ENCODE results near the gene RFLNA.

RFLNA gene

DNA sequence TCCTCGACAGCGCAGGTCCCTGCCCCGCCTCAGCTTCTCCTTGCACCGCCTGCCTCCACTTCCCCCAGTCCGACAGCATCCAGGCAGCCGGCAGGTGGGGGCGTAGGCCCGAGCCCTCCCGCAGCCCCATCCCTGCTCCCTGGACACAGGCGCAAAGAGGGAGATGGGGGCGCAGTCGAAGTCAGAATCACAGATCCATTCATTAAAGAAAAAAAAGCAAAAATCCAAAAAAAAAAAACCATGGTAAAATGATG is 41.2 kb downstream of the RFLNA start:
- H3K4me2 ChIP-seq (ENCODE audit: low read length, poor library complexity, severe bottlenecking): no peak overlapping the region
- H2BK120ac ChIP-seq (ENCODE audit: low read depth, low read length): no peak overlapping the region
- H3K27ac ChIP-seq (ENCODE audit: low read length, poor library complexity, severe bottlenecking): no peak overlapping the region
- no peak overlapping the region for H2AK5ac ChIP-seq (ENCODE audit: low read length, severe bottlenecking)
- H2BK5ac ChIP-seq (ENCODE audit: low read depth, low read length, poor library complexity, severe bottlenecking): no peak overlapping the region
- no peak overlapping the region for H3K14ac ChIP-seq (ENCODE audit: low read length in 2 of 2)
- H3K23ac ChIP-seq (ENCODE audit: low read length in 2 of 2): no peak overlapping the region
- DNase-seq: no peak
- WGBS: 97% methylated on average over 9 of the region's 12 CpGs
- no peak overlapping the region for H3K4ac ChIP-seq (ENCODE audit: low read depth in 1 of 2, low read length in 2 of 2)
- no peaks in the 10 kb centered on the region for H3K27me3 ChIP-seq (ENCODE audit: control insufficient read depth in 1 of 2, insufficient read depth in 1 of 2, low read length in 2 of 2)
- no peak overlapping the region for H3K9ac ChIP-seq (ENCODE audit: low read length)
- no peak overlapping the region for H3K18ac ChIP-seq (ENCODE audit: low read depth in 1 of 2, low read length in 2 of 2)
- no peak overlapping the region for H2BK15ac ChIP-seq (ENCODE audit: low read depth, poor library complexity, severe bottlenecking)
- no peak overlapping the region for H2AFZ ChIP-seq (ENCODE audit: low read depth, low read length)
- H3K79me1 ChIP-seq (replicated peaks; ENCODE audit: low read length, poor library complexity, severe bottlenecking): peaks cover 65% of the 10 kb centered on the region
- no peak overlapping the region for H2BK12ac ChIP-seq (ENCODE audit: low read length in 2 of 2)
- H3K36me3 ChIP-seq (ENCODE audit: control insufficient read depth in 1 of 2, insufficient read depth in 2 of 2, low read depth in 1 of 2, low read length in 2 of 2): peaks cover 69 to 98% of the 10 kb centered on the region in 2 experiments
- no peak overlapping the region for H3K4me3 ChIP-seq (ENCODE audit: insufficient read depth in 1 of 2, low read depth in 1 of 2, low read length in 2 of 2)
- H4K91ac ChIP-seq (ENCODE audit: low read length): no peak overlapping the region
- H3K9me3 ChIP-seq (ENCODE audit: control insufficient read depth, low read length): no peaks in the 10 kb centered on the region
- no peak overlapping the region for H4K8ac ChIP-seq (ENCODE audit: low read length)
- peaks cover 9% of the 10 kb centered on the region for H3K4me1 ChIP-seq (ENCODE audit: control insufficient read depth, insufficient read depth, low read depth, low read length)

DNA sequence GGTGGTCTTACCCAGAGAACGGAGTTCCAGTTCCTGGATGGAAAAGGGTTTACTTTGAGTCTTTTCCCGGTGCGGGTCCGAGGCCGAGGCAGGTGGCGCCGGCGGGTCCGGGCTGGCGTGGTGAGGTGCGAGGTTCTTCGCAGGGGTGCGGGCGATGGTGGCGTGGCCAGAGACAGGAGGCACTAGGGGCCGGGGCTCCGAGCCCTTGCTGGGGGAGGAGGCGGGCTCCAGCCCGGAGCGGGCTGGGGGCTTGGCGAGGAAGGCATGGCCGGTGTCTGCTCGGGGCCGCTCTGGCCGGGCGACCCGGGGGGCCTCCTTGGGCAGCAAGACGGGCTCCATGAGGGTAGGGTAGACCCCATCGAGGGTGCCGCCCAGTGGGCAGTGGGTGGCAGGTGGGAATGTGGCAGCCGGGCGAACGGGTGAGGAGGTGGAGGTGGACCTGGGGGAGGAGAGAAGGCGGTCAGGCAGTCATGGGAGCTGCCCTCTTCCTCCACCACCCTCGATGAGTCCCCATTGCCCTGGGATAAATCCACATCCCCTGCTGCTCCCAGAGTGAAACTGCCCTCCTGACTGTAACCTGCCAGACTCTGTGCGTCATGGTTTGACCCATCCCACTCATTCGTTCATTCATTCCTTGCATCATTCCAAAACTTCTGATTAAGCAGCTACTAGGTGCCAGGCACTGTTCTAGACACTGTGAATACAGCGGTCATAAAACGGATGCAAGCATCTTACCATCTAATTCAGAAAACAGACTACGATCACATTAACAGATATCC is 42.0 kb downstream of the RFLNA start:
- H2BK15ac ChIP-seq (ENCODE audit: low read depth, poor library complexity, severe bottlenecking): no peak overlapping the region
- H3K4ac ChIP-seq (ENCODE audit: low read depth in 1 of 2, low read length in 2 of 2): no peak overlapping the region
- H3K9ac ChIP-seq (ENCODE audit: low read length): no peak overlapping the region
- no peak overlapping the region for H2BK12ac ChIP-seq (ENCODE audit: low read length in 2 of 2)
- H3K9me3 ChIP-seq (ENCODE audit: control insufficient read depth, low read length): no peaks in the 10 kb centered on the region
- H3K79me1 ChIP-seq (replicated peaks; ENCODE audit: low read length, poor library complexity, severe bottlenecking): peaks cover 67% of the 10 kb centered on the region
- peaks cover 9% of the 10 kb centered on the region for H3K4me1 ChIP-seq (ENCODE audit: control insufficient read depth, insufficient read depth, low read depth, low read length)
- H3K14ac ChIP-seq (ENCODE audit: low read length in 2 of 2): no peak overlapping the region
- H3K18ac ChIP-seq (ENCODE audit: low read depth in 1 of 2, low read length in 2 of 2): no peak overlapping the region
- H2AK5ac ChIP-seq (ENCODE audit: low read length, severe bottlenecking): no peak overlapping the region
- H3K4me3 ChIP-seq (ENCODE audit: insufficient read depth in 1 of 2, low read depth in 1 of 2, low read length in 2 of 2): no peak overlapping the region
- H4K91ac ChIP-seq (ENCODE audit: low read length): no peak overlapping the region
- WGBS: 98% methylated on average over 33 of the region's 40 CpGs
- H3K4me2 ChIP-seq (ENCODE audit: low read length, poor library complexity, severe bottlenecking): no peak overlapping the region
- no peak overlapping the region for H3K23ac ChIP-seq (ENCODE audit: low read length in 2 of 2)
- H2AFZ ChIP-seq (ENCODE audit: low read depth, low read length): no peak overlapping the region
- no peak overlapping the region for H3K27ac ChIP-seq (ENCODE audit: low read length, poor library complexity, severe bottlenecking)
- peaks cover 69 to 98% of the 10 kb centered on the region in 2 experiments for H3K36me3 ChIP-seq (ENCODE audit: control insufficient read depth in 1 of 2, insufficient read depth in 2 of 2, low read depth in 1 of 2, low read length in 2 of 2)
- no peak for DNase-seq
- no peaks in the 10 kb centered on the region for H3K27me3 ChIP-seq (ENCODE audit: control insufficient read depth in 1 of 2, insufficient read depth in 1 of 2, low read length in 2 of 2)
- H4K8ac ChIP-seq (ENCODE audit: low read length): no peak overlapping the region
- no peak overlapping the region for H2BK120ac ChIP-seq (ENCODE audit: low read depth, low read length)
- H2BK5ac ChIP-seq (ENCODE audit: low read depth, low read length, poor library complexity, severe bottlenecking): no peak overlapping the region

DNA sequence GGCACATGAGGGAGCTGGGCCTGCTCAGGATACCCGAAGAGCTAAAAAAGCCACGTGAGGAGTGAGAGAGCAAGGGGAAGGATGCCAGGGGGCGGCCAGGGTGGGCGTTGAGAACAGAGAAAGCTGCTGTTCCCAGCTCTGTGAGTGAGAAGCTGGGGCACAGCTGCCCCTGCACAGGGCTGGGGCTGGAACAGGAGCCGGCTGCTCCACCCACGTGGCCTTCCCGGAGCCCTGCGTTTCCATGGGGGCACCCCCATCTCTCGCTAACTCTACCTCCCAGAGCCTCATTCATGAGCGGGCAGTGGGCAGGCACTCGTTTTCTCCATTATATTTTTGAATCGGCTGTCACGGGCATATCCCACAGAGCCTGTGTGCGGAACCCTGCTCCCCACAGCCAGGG is 42.7 kb downstream of the RFLNA start:
- no peak overlapping the region for H3K9ac ChIP-seq (ENCODE audit: low read length)
- H3K4me2 ChIP-seq (ENCODE audit: low read length, poor library complexity, severe bottlenecking): no peak overlapping the region
- H2BK120ac ChIP-seq (ENCODE audit: low read depth, low read length): no peak overlapping the region
- no peaks in the 10 kb centered on the region for H3K9me3 ChIP-seq (ENCODE audit: control insufficient read depth, low read length)
- H3K18ac ChIP-seq (ENCODE audit: low read depth in 1 of 2, low read length in 2 of 2): no peak overlapping the region
- peaks cover 9% of the 10 kb centered on the region for H3K4me1 ChIP-seq (ENCODE audit: control insufficient read depth, insufficient read depth, low read depth, low read length)
- no peak overlapping the region for H3K4ac ChIP-seq (ENCODE audit: low read depth in 1 of 2, low read length in 2 of 2)
- H2BK12ac ChIP-seq (ENCODE audit: low read length in 2 of 2): no peak overlapping the region
- H3K4me3 ChIP-seq (ENCODE audit: insufficient read depth in 1 of 2, low read depth in 1 of 2, low read length in 2 of 2): no peak overlapping the region
- H3K27ac ChIP-seq (ENCODE audit: low read length, poor library complexity, severe bottlenecking): no peak overlapping the region
- H4K91ac ChIP-seq (ENCODE audit: low read length): no peak overlapping the region
- no peaks in the 10 kb centered on the region for H3K27me3 ChIP-seq (ENCODE audit: control insufficient read depth in 1 of 2, insufficient read depth in 1 of 2, low read length in 2 of 2)
- no peak overlapping the region for H2AK5ac ChIP-seq (ENCODE audit: low read length, severe bottlenecking)
- H2BK15ac ChIP-seq (ENCODE audit: low read depth, poor library complexity, severe bottlenecking): no peak overlapping the region
- H3K36me3 ChIP-seq (ENCODE audit: control insufficient read depth in 1 of 2, insufficient read depth in 2 of 2, low read depth in 1 of 2, low read length in 2 of 2): peaks cover 66 to 94% of the 10 kb centered on the region in 2 experiments
- no peak for DNase-seq
- H3K23ac ChIP-seq (ENCODE audit: low read length in 2 of 2): no peak overlapping the region
- H4K8ac ChIP-seq (ENCODE audit: low read length): no peak overlapping the region
- no peak overlapping the region for H3K14ac ChIP-seq (ENCODE audit: low read length in 2 of 2)
- peaks cover 63% of the 10 kb centered on the region for H3K79me1 ChIP-seq (replicated peaks; ENCODE audit: low read length, poor library complexity, severe bottlenecking)
- no peak overlapping the region for H2BK5ac ChIP-seq (ENCODE audit: low read depth, low read length, poor library complexity, severe bottlenecking)
- no peak overlapping the region for H2AFZ ChIP-seq (ENCODE audit: low read depth, low read length)
- 98% methylated on average over 14 of the region's 14 CpGs for WGBS

DNA sequence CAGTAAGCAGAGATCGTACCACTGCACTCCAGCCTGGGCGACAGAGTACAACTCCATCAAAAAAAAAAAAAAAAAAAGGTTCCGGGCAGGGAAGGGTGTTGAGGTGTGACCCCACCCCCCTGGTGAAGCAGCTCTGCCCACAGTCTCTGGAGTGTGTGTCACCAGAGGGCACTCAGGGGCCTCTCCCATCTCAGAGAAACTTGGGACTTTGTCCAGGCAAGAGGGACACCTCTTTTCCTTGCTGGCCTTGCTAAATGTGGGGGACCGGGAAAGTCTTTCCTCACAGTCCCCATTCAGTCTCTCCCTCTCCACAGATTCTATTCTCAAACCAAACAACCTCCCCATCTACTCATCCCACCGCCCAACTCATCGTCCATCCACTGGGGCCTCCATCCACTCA is 43.6 kb downstream of the RFLNA start:
- H2BK12ac ChIP-seq (ENCODE audit: low read length in 2 of 2): no peak overlapping the region
- WGBS: 94% methylated on average over 6 of the region's 6 CpGs
- no peaks in the 10 kb centered on the region for H3K27me3 ChIP-seq (ENCODE audit: control insufficient read depth in 1 of 2, insufficient read depth in 1 of 2, low read length in 2 of 2)
- H3K9ac ChIP-seq (ENCODE audit: low read length): no peak overlapping the region
- no peak overlapping the region for H3K23ac ChIP-seq (ENCODE audit: low read length in 2 of 2)
- no peak overlapping the region for H3K4me2 ChIP-seq (ENCODE audit: low read length, poor library complexity, severe bottlenecking)
- DNase-seq: no peak
- H3K4me1 ChIP-seq (ENCODE audit: control insufficient read depth, insufficient read depth, low read depth, low read length): peaks cover 11% of the 10 kb centered on the region
- no peak overlapping the region for H2BK5ac ChIP-seq (ENCODE audit: low read depth, low read length, poor library complexity, severe bottlenecking)
- H2BK15ac ChIP-seq (ENCODE audit: low read depth, poor library complexity, severe bottlenecking): no peak overlapping the region
- no peak overlapping the region for H3K14ac ChIP-seq (ENCODE audit: low read length in 2 of 2)
- no peak overlapping the region for H4K91ac ChIP-seq (ENCODE audit: low read length)
- no peak overlapping the region for H4K8ac ChIP-seq (ENCODE audit: low read length)
- no peak overlapping the region for H2AK5ac ChIP-seq (ENCODE audit: low read length, severe bottlenecking)
- H3K18ac ChIP-seq (ENCODE audit: low read depth in 1 of 2, low read length in 2 of 2): no peak overlapping the region
- H3K36me3 ChIP-seq (ENCODE audit: control insufficient read depth in 1 of 2, insufficient read depth in 2 of 2, low read depth in 1 of 2, low read length in 2 of 2): peaks cover 67 to 93% of the 10 kb centered on the region in 2 experiments
- no peak overlapping the region for H2BK120ac ChIP-seq (ENCODE audit: low read depth, low read length)
- H3K4me3 ChIP-seq (ENCODE audit: insufficient read depth in 1 of 2, low read depth in 1 of 2, low read length in 2 of 2): no peak overlapping the region
- no peak overlapping the region for H3K4ac ChIP-seq (ENCODE audit: low read depth in 1 of 2, low read length in 2 of 2)
- no peaks in the 10 kb centered on the region for H3K9me3 ChIP-seq (ENCODE audit: control insufficient read depth, low read length)
- no peak overlapping the region for H3K27ac ChIP-seq (ENCODE audit: low read length, poor library complexity, severe bottlenecking)
- H2AFZ ChIP-seq (ENCODE audit: low read depth, low read length): no peak overlapping the region
- H3K79me1 ChIP-seq (replicated peaks; ENCODE audit: low read length, poor library complexity, severe bottlenecking): peaks cover 62% of the 10 kb centered on the region

Measured in mesenchymal stem cell (in vitro differentiated cells and primary cell).